ENCODE data around the gene PLS3. TPM values are rescaled to one million over a fixed set of nuclear protein-coding genes. Genes with fewer than 3 reads are reported as not detected.

Gene PLS3
- total RNA-seq, 1 donor from 2014 or later, result 17.8 TPM

DNA sequence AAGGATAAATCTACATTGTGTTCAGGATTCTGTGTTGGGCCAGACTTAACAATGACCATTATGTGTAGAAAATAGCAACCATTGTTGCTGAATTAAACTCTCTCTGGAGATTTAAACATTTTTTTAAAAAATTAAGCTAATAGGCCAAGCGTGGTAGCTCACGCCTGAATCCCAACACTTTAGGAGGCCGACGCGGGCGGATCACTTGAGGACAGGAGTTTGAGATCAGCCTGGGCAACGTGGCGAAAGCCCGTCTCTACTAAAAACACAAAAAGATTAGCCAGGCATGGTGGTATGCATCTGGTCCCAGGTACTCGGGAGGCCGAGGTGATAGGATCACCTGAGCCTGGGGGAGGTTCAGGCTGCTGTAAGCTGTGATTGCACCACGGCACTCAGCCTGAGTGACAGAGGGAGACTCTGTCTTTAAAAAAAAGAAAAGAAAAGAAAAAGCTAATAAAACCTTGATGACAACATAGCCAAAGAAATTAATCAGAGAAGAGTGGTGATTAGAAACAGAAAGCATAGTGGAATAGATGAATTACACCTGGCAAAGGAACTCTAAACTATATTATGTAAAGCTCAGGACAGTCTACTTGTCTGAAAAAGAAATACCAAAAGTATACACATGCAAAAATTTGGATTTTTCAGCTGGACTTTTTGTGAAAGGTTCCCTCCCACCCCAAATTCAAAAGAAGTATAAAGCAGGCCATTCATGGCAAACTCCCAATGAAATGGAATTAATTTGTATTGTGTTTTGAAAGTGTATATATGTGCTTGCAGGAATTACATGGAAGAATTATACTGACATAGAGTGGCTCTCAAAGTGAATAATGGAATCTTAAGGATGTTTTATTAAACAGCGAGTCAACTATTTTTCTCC is 21.9 kb downstream of the PLS3 start:
- Mint-ChIP-seq H3K4me1 (ENCODE audit: low read depth, unreplicated experiment) (no peaks in the 10 kb centered on the region), H3K36me3 (ENCODE audit: unreplicated experiment) (no peaks in the 10 kb centered on the region), H3K27ac (ENCODE audit: unreplicated experiment) (no peak overlapping the region), H3K4me3 (ENCODE audit: unreplicated experiment) (no peak overlapping the region), H3K9me3 (ENCODE audit: unreplicated experiment) (no peaks in the 10 kb centered on the region), H3K27me3 (ENCODE audit: unreplicated experiment) (no peaks in the 10 kb centered on the region)
- DNase-seq, result no peak
- TF ChIP-seq, protein P1, sequence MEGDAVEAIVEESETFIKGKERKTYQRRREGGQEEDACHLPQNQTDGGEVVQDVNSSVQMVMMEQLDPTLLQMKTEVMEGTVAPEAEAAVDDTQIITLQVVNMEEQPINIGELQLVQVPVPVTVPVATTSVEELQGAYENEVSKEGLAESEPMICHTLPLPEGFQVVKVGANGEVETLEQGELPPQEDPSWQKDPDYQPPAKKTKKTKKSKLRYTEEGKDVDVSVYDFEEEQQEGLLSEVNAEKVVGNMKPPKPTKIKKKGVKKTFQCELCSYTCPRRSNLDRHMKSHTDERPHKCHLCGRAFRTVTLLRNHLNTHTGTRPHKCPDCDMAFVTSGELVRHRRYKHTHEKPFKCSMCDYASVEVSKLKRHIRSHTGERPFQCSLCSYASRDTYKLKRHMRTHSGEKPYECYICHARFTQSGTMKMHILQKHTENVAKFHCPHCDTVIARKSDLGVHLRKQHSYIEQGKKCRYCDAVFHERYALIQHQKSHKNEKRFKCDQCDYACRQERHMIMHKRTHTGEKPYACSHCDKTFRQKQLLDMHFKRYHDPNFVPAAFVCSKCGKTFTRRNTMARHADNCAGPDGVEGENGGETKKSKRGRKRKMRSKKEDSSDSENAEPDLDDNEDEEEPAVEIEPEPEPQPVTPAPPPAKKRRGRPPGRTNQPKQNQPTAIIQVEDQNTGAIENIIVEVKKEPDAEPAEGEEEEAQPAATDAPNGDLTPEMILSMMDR (IDR thresholded peaks at IDR 0.05; ENCODE audit: partially characterized antibody, unreplicated experiment), result no peak

DNA sequence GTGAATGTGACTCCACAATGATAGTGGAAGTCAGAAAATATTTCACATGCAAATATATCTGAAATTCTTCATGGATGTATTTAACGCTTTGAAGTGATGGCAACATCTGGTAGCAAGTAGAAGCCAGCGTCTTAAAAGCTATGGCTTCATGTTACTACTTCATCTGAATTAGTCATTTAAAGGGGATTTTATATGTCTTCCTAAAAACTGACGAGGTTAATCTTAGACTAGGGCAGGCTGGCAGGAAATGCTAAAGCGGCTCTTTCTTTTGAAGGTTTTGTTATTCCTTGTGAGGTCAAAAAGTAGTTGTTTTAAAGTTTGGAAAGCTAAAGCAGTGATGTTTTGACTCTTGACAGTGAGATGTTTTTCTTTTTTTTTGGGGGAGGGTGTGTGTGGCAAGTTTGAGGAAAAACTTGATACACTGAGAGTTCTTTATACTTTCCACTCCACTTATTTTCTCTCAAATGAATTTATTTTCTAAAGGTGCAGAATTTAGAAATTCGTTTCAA is 22.6 kb downstream of the PLS3 start:
- Mint-ChIP-seq H3K27me3 (ENCODE audit: unreplicated experiment) (no peaks in the 10 kb centered on the region), H3K27ac (ENCODE audit: unreplicated experiment) (no peak overlapping the region), H3K4me3 (ENCODE audit: unreplicated experiment) (no peak overlapping the region), H3K4me1 (ENCODE audit: low read depth, unreplicated experiment) (no peaks in the 10 kb centered on the region), H3K9me3 (ENCODE audit: unreplicated experiment) (no peaks in the 10 kb centered on the region), H3K36me3 (ENCODE audit: unreplicated experiment) (no peaks in the 10 kb centered on the region)
- DNase-seq, result no peak
- TF ChIP-seq, protein P1 (IDR thresholded peaks at IDR 0.05; ENCODE audit: partially characterized antibody, unreplicated experiment), result no peak

DNA sequence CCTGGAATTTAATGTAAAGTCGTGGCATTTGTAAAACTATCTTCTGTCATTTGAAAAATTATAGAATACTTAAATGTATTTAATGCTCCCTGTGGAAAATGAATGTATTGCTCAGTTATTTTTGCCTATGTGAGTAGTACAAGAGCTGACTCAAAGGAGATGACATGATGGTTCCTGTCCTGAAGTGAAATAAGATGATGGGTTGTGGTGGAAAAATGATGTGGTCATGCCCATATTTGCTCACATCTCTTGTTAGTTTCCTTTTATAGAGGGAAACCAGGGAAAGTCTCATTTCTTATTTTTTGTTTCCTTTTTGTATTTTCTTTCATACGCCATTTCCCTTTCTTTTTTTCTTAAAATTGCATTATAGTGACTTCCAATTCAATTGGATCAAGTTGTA is 23.7 kb downstream of the PLS3 start:
- no peak overlapping the region for H3K4me3 Mint-ChIP-seq (ENCODE audit: unreplicated experiment)
- peaks cover 1% of the 10 kb centered on the region for H3K9me3 Mint-ChIP-seq (ENCODE audit: unreplicated experiment)
- DNase-seq, result no peak
- H3K27me3 Mint-ChIP-seq (ENCODE audit: unreplicated experiment), result peaks cover 2% of the 10 kb centered on the region
- H3K27ac Mint-ChIP-seq (ENCODE audit: unreplicated experiment), result no peak overlapping the region
- H3K36me3 Mint-ChIP-seq (ENCODE audit: unreplicated experiment), result no peaks in the 10 kb centered on the region
- H3K4me1 Mint-ChIP-seq (ENCODE audit: low read depth, unreplicated experiment), result no peaks in the 10 kb centered on the region
- TF ChIP-seq, protein P1 (IDR thresholded peaks at IDR 0.05; ENCODE audit: partially characterized antibody, unreplicated experiment), result no peak

DNA sequence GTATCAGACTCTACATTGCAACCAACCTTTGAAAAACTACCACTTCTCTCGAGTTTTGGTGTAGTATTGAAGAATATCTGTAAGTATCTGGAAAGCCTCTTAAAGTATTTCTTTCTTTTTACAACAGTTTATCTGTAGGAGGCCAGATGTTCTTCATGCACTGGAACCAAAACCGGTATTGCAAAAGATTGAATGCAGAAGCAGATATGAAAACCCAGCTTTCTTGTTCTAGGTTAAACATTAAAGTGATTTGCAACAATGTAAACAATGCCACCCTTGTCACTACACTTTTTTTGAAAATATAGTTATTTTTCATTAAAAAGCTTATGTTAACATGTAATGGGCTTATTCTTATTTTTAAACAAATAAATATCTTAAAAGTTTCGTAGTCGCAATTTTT is 27.2 kb downstream of the PLS3 start:
- TF ChIP-seq, protein P1 (IDR thresholded peaks at IDR 0.05; ENCODE audit: partially characterized antibody, unreplicated experiment), result no peak
- H3K27me3 Mint-ChIP-seq (ENCODE audit: unreplicated experiment), result peaks cover 2% of the 10 kb centered on the region
- no peak overlapping the region for H3K27ac Mint-ChIP-seq (ENCODE audit: unreplicated experiment)
- no peak overlapping the region for H3K4me3 Mint-ChIP-seq (ENCODE audit: unreplicated experiment)
- DNase-seq, result no peak
- H3K4me1 Mint-ChIP-seq (ENCODE audit: low read depth, unreplicated experiment), result peaks cover 2% of the 10 kb centered on the region
- H3K36me3 Mint-ChIP-seq (ENCODE audit: unreplicated experiment), result no peaks in the 10 kb centered on the region
- peaks cover 3% of the 10 kb centered on the region for H3K9me3 Mint-ChIP-seq (ENCODE audit: unreplicated experiment)

DNA sequence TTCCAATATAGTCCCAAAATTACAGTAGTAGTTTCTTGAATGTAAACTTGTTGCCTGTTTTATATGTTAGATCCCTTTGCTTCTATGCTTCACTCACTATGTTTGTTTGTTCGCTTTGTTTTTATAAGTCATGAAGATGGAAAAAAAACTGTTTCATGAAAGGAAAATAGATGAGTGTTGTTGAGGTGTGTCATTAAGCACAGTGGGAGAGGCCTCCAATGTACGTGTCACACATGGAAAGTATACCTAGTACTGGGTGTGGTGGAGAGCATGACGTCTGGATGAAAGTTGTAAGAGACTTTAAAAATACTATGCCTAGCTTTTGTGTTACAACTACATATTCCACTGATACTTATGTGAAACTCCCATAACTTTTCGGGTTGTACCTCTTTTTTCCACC is 28.4 kb downstream of the PLS3 start:
- H3K9me3 Mint-ChIP-seq (ENCODE audit: unreplicated experiment), result peaks cover 3% of the 10 kb centered on the region

More for the DNA sequence above, 28.4 kb downstream of the PLS3 start:
- Mint-ChIP-seq H3K27me3 (ENCODE audit: unreplicated experiment) (peaks cover 2% of the 10 kb centered on the region), H3K4me1 (ENCODE audit: low read depth, unreplicated experiment) (peaks cover 2% of the 10 kb centered on the region), H3K4me3 (ENCODE audit: unreplicated experiment) (no peak overlapping the region), H3K27ac (ENCODE audit: unreplicated experiment) (no peak overlapping the region), H3K36me3 (ENCODE audit: unreplicated experiment) (no peaks in the 10 kb centered on the region)
- DNase-seq, result no peak
- TF ChIP-seq, protein P1 (IDR thresholded peaks at IDR 0.05; ENCODE audit: partially characterized antibody, unreplicated experiment), result no peak
